Fibroblast of lung (primary cell): ENCODE results near the gene MRI1.

ENCODE experiments used
- EZH2 ChIP-seq: IDR thresholded peaks from 2 replicates; pipeline ENCODE4 v1.5.1; 2012; ENCODE audit warnings: low read length, control low read depth, mild to moderate bottlenecking; ENCODE audit errors: missing control alignments
- TF ChIP-seq, protein P1 (sequence below), 2 donors: IDR thresholded peaks in 1 of 2; conservative IDR thresholded peaks in 1 of 2; 1 replicate in 1 of 2; 2 replicates in 1 of 2; pipeline ENCODE4 v1.5.1; 2011 to 2012; ENCODE audit warnings: low read length in 2 of 2, control low read depth in 1 of 2, inconsistent platforms in 1 of 2, low read depth in 1 of 2, mild to moderate bottlenecking in 1 of 2

DNA sequence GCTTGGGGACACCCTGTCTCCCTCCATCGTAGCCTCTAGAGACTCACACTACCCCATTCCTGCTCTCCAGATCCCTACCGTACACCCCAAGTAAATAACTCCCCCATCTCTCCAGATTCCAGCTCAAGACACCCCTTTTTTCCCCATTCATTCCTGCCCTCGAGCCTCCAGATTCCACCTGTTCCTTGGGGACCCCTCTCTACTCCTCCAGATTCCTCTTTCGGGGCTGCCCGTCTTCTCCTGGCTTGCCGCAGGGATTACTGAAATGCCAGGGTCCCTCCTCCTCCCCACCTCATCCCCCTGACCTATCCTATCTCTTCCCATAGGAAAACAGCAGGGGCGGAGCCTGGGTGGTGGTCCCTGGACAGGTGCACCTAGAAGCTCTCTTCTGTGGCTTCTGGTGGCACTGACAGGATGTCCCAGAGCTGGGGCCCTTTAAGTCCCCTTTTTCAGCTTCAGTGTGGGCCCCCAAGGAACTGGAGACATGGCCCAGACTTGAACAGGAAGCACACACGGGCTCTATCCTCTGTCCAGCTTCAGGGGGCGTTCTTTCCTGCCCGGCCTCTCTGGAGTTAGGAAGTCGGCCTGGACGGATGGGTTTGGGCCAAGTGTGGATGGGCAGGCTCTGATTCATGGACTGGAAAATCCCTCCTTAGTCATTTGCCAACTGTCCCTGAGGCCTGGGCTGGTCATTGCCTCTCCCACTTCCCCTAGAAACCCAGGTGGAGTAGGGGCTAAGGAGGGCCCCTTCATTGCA is 32.2 kb downstream of the MRI1 start:
- TF ChIP-seq, protein P1, sequence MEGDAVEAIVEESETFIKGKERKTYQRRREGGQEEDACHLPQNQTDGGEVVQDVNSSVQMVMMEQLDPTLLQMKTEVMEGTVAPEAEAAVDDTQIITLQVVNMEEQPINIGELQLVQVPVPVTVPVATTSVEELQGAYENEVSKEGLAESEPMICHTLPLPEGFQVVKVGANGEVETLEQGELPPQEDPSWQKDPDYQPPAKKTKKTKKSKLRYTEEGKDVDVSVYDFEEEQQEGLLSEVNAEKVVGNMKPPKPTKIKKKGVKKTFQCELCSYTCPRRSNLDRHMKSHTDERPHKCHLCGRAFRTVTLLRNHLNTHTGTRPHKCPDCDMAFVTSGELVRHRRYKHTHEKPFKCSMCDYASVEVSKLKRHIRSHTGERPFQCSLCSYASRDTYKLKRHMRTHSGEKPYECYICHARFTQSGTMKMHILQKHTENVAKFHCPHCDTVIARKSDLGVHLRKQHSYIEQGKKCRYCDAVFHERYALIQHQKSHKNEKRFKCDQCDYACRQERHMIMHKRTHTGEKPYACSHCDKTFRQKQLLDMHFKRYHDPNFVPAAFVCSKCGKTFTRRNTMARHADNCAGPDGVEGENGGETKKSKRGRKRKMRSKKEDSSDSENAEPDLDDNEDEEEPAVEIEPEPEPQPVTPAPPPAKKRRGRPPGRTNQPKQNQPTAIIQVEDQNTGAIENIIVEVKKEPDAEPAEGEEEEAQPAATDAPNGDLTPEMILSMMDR (conservative IDR thresholded peaks at IDR 0.05 in 1 of 2, IDR thresholded peaks at IDR 0.05 in 1 of 2; ENCODE audit: low read depth in 1 of 2, low read length in 2 of 2) = peak; percentile 35 to 48
- TF ChIP-seq EZH2 = no peak
